HepG2 (cell line): ENCODE results near the gene RASSF4. TPM values are rescaled to one million over a fixed set of nuclear protein-coding genes. Genes with fewer than 3 reads are reported as not detected.
A peak's percentile ranks its signal among the peaks of the same experiment; 100 is the strongest.

Experiments
- ELF4 ChIP-seq: sonication (generic); formaldehyde crosslinking; IDR thresholded peaks from 2 replicates; pipeline ENCODE4 v1.5.0; 2020; ENCODE audit warnings: missing genetic modification reagents, mild to moderate bottlenecking, moderate library complexity, borderline replicate concordance
- FOSL2 ChIP-seq: sonication (generic); formaldehyde crosslinking; IDR thresholded peaks from 2 replicates; pipeline ENCODE4 v1.4.0; 2020; ENCODE audit warnings: missing genetic modification reagents
- JUNB ChIP-seq: sonication (generic); formaldehyde crosslinking; IDR thresholded peaks from 2 replicates; pipeline ENCODE4 v1.8.0; 2022; ENCODE audit warnings: missing genetic modification reagents, mild to moderate bottlenecking, borderline replicate concordance
- KLF6 ChIP-seq: IDR thresholded peaks from 2 replicates; pipeline ENCODE4 v1.8.0; 2016; ENCODE audit warnings: missing biosample characterization, missing genetic modification reagents
- MEF2D ChIP-seq: sonication (generic); formaldehyde crosslinking; IDR thresholded peaks from 2 replicates; pipeline ENCODE4 v1.5.1; 2020; ENCODE audit warnings: mild to moderate bottlenecking, missing genetic modification reagents
- MIER3 ChIP-seq: IDR thresholded peaks from 2 replicates; pipeline ENCODE4 v1.6.1; 2016; ENCODE audit warnings: missing compliant biosample characterization, borderline replicate concordance
- MLX ChIP-seq: IDR thresholded peaks from 2 replicates; pipeline ENCODE4 v1.6.1; 2016
- PHF8 ChIP-seq: sonication (generic); formaldehyde crosslinking; IDR thresholded peaks from 2 replicates; pipeline ENCODE4 v1.5.0; 2020; ENCODE audit warnings: missing genetic modification reagents
- RBM22 ChIP-seq: fragments of 200-400 bp; formaldehyde crosslinking; optimal IDR thresholded peaks from 2 replicates; pipeline ENCODE3; 2017; ENCODE audit warnings: mild to moderate bottlenecking, low read length, moderate library complexity
- SOX6 ChIP-seq, 2 experiments: fragments of 450-650 bp in 1 of 2; sonication (generic) in 1 of 2; formaldehyde crosslinking in 1 of 2; IDR thresholded peaks; 2 replicates each; pipeline versions ENCODE4 v1.4.0 to v1.6.1; 2017 to 2020; ENCODE audit warnings: antibody characterized with exemption in 1 of 2, mild to moderate bottlenecking in 1 of 2, missing genetic modification reagents in 1 of 2
- SP5 ChIP-seq: IDR thresholded peaks from 2 replicates; pipeline ENCODE4 v1.6.1; 2016; ENCODE audit warnings: low read depth, borderline replicate concordance
- TEF ChIP-seq: sonication (generic); formaldehyde crosslinking; IDR thresholded peaks from 2 replicates; pipeline ENCODE4 v1.5.0; 2020; ENCODE audit warnings: missing genetic modification reagents
- ZBTB34 ChIP-seq: sonication (generic); formaldehyde crosslinking; IDR thresholded peaks from 2 replicates; pipeline ENCODE4 v1.8.0; 2022; ENCODE audit warnings: mild to moderate bottlenecking, missing genetic modification reagents
- ZNF414 ChIP-seq: sonication (generic); formaldehyde crosslinking; IDR thresholded peaks from 2 replicates; pipeline ENCODE4 v1.5.0; 2020; ENCODE audit warnings: missing genetic modification reagents
- ZNF646 ChIP-seq: sonication (generic); formaldehyde crosslinking; IDR thresholded peaks from 2 replicates; pipeline ENCODE4 v1.9.0; 2021; ENCODE audit warnings: mild to moderate bottlenecking, missing genetic modification reagents
- ZNF678 ChIP-seq: sonication (generic); formaldehyde crosslinking; IDR thresholded peaks from 2 replicates; pipeline ENCODE4 v1.4.0; 2020; ENCODE audit warnings: mild to moderate bottlenecking, missing genetic modification reagents
- ZSCAN12 ChIP-seq: sonication (generic); formaldehyde crosslinking; IDR thresholded peaks from 2 replicates; pipeline ENCODE4 v1.9.0; 2021; ENCODE audit warnings: mild to moderate bottlenecking, missing genetic modification reagents
- ZSCAN29 ChIP-seq: sonication (generic); formaldehyde crosslinking; conservative IDR thresholded peaks from 2 replicates; pipeline ENCODE4 v1.4.0; 2020; ENCODE audit warnings: mild to moderate bottlenecking, missing genetic modification reagents
- polyA plus RNA-seq, 8 experiments: library from polyadenylated mRNA; depleted of rRNA in 3 of 8; stranded (reverse) in 7 of 8; unstranded in 1 of 8; fragments of >200 nt; fragmentation: Illumina TruSeq in 4 of 8; extraction: Trizol in 4 of 8; gene quantifications; 2 replicates each; pipeline versions ENCODE4 v1.2.1 to v1.2.3, GENCODE V29; 2011 to 2016; ENCODE audit warnings: low read depth in 4 of 8, missing spikeins in 1 of 8, mixed read lengths in 1 of 8; ENCODE audit not compliant: insufficient read depth in 1 of 8
- total RNA-seq, 5 experiments: library from RNA; depleted of rRNA; stranded (reverse); fragments of >200 nt; fragmentation: Illumina TruSeq; extraction: Trizol; gene quantifications; 2 replicates each; pipeline ENCODE4 v1.2.3, GENCODE V29; 2016; ENCODE audit warnings: low read depth in 1 of 5

Gene RASSF4
- total and polyA plus RNA-seq, 2 of the 13 experiments (the other 11 are each of a cell fraction or from before 2014, with no cell fraction given), result 34.0 to 51.7 TPM

- no peak; the same call in 1 of the 2 replicates for TF ChIP-seq ELF4
- peak; percentile 100 for TF ChIP-seq MEF2D (CRISPR knock-in tag)
- TF ChIP-seq SOX6 (IDR thresholded peaks at IDR 0.05), result no peak
- peak; percentile 89 for TF ChIP-seq SOX6 (CRISPR knock-in tag; IDR thresholded peaks at IDR 0.05)
- TF ChIP-seq PHF8 (CRISPR knock-in tag), result peak; percentile 45; the same call in 1 of the 2 replicates
- no peak for TF ChIP-seq ZSCAN12
- TF ChIP-seq ZNF414 (CRISPR knock-in tag), result 0 out of 2 replicates have a peak, but pooled peaks have one; percentile 27
- TF ChIP-seq SP5 (CRISPR knock-in tag), result peak; percentile 97
- TF ChIP-seq FOSL2, result peak; percentile 77; the same call in 1 of the 2 replicates
- TF ChIP-seq ZSCAN29 (CRISPR knock-in tag), result peak; percentile 39; the same call in 1 of the 2 replicates
- TF ChIP-seq KLF6 (CRISPR knock-in tag), result peak; percentile 96; the same call in 1 of the 2 replicates
- TF ChIP-seq TEF (CRISPR knock-in tag), result no peak
- TF ChIP-seq JUNB (CRISPR knock-in tag), result no peak
- TF ChIP-seq RBM22, result peak; percentile 45
- TF ChIP-seq ZNF678 (CRISPR knock-in tag), result no peak
- peak; percentile 93 for TF ChIP-seq MIER3
- TF ChIP-seq ZNF646, result no peak
- peak; percentile 72; the same call in 1 of the 2 replicates for TF ChIP-seq MLX (CRISPR knock-in tag)
- no peak for TF ChIP-seq ZBTB34 (CRISPR knock-in tag)
Measured at GRCh38 chr10:44978570-44979280, 19.1 kb downstream of the RASSF4 start, which contains the start of gene DEPP1 (continued).
